K562 (cell line): ENCODE data around the gene RPL38. TPM values are rescaled to one million over a fixed set of nuclear protein-coding genes. Genes with fewer than 3 reads are reported as not detected.

ENCODE experiments used
- ATAC-seq: fragments of 200-7000 bp; cut with Tn5 transposase; 3 replicates; pipeline ENCODE4 v1.9.1; 2020; ENCODE audit warnings: moderate library complexity
- BruUV-seq: library from RNA; stranded (reverse); fragments of 400-500 nt; replicated peaks from 2 replicates; lab custom pipeline; 2021; lab: Mats Ljungman, UMichigan
- CTCF ChIA-PET: fragments of 300-600 bp; formaldehyde crosslinking; extraction: SDS; loops from one replicate; lab custom pipeline; 2021; ENCODE audit warnings: low intra/inter-chr PET ratio; lab: Yijun Ruan, JAX
- POLR2A ChIA-PET: fragments of 300-600, 350-650 bp; sonication (Branson Sonifier 250); formaldehyde crosslinking; extraction: SDS; loops from one replicate; lab custom pipeline; 2021; ENCODE audit warnings: antibody characterized with exemption, inconsistent platforms; lab: Yijun Ruan, JAX
- DNase-seq, 4 experiments: peaks; one replicate each; pipeline versions ENCODE4 v3.0.0 to v3.0.0-alpha.2; 2011 to 2018; ENCODE audit warnings: low spot score in 3 of 4, mixed read lengths in 3 of 4; ENCODE audit errors: extremely low read depth in 1 of 4
- FAIRE-seq: peaks from 2 replicates; lab custom pipeline; 2011; peaks lifted over from hg19 to GRCh38; lab: Jason Lieb, UNC
- H2AFZ ChIP-seq: 2 replicates; pipeline ENCODE4 v1.6.0; 2011; ENCODE audit warnings: low read depth, low read length, control low read depth, inconsistent platforms
- H3K27ac ChIP-seq: fragments of 200-600 bp; 3 replicates; pipeline ENCODE4 v1.8.0; 2011; ENCODE audit warnings: low read depth, mild to moderate bottlenecking, control low read depth, inconsistent platforms, low read length, moderate library complexity, mixed read lengths; ENCODE audit errors: extremely low read depth
- H3K27me3 ChIP-seq, 2 experiments: fragments of 300-600 bp in 1 of 2; 2 replicates in 1 of 2; 3 replicates in 1 of 2; pipeline versions ENCODE4 v1.6.0 to v1.8.0; 2011; ENCODE audit warnings: inconsistent platforms in 2 of 2, low read length in 2 of 2, mild to moderate bottlenecking in 1 of 2, mixed read lengths in 1 of 2, moderate library complexity in 1 of 2; ENCODE audit not compliant: control insufficient read depth in 2 of 2, insufficient read depth in 2 of 2
- H3K36me3 ChIP-seq: fragments of 300-600 bp; 3 replicates; pipeline ENCODE4 v1.8.0; 2011; ENCODE audit warnings: mild to moderate bottlenecking, low read length, inconsistent platforms; ENCODE audit not compliant: control insufficient read depth, insufficient read depth
- H3K4me1 ChIP-seq, 2 experiments: fragments of 200-600 bp in 1 of 2; replicated peaks in 1 of 2; 2 replicates in 1 of 2; 3 replicates in 1 of 2; pipeline versions ENCODE4 v1.5.1 to v1.8.0; 2011; ENCODE audit warnings: inconsistent platforms in 2 of 2, low read length in 2 of 2, mild to moderate bottlenecking in 1 of 2, mixed read lengths in 1 of 2, moderate library complexity in 1 of 2; ENCODE audit not compliant: control insufficient read depth in 2 of 2, insufficient read depth in 2 of 2
- H3K4me2 ChIP-seq: 2 replicates; pipeline ENCODE4 v1.6.1; 2011; ENCODE audit warnings: low read length, control low read depth, inconsistent platforms, mixed read lengths; ENCODE audit not compliant: insufficient read depth
- H3K4me3 ChIP-seq: fragments of 200-600 bp; sonication (generic), shearing (Covaris generic); 2 replicates; pipeline ENCODE4 v1.5.1; 2016; ENCODE audit warnings: control low read depth, inconsistent platforms
- H3K79me2 ChIP-seq: fragments of 200-600 bp; 3 replicates; pipeline ENCODE4 v1.8.0; 2011; ENCODE audit warnings: low read length, inconsistent platforms; ENCODE audit not compliant: control insufficient read depth, insufficient read depth
- H3K9ac ChIP-seq, 2 experiments: 2 replicates each; pipeline versions ENCODE4 v1.6.0 to v1.6.1; 2011; ENCODE audit warnings: low read depth in 2 of 2, low read length in 2 of 2, control low read depth in 1 of 2, inconsistent platforms in 1 of 2, mild to moderate bottlenecking in 1 of 2, mixed read lengths in 1 of 2; ENCODE audit not compliant: insufficient read depth in 1 of 2
- H3K9me1 ChIP-seq: one replicate; pipeline ENCODE4 v1.6.0; 2011; ENCODE audit warnings: inconsistent platforms, mild to moderate bottlenecking, low read length, moderate library complexity; ENCODE audit not compliant: control insufficient read depth, insufficient read depth
- H3K9me3 ChIP-seq: replicated peaks from 2 replicates; pipeline ENCODE4 v1.5.1; 2011; ENCODE audit warnings: low read depth, low read length, inconsistent platforms; ENCODE audit not compliant: control insufficient read depth, insufficient read depth
- H4K20me1 ChIP-seq: replicated peaks from 2 replicates; pipeline ENCODE4 v1.6.1; 2011; ENCODE audit warnings: low read length, inconsistent platforms, mixed read lengths; ENCODE audit not compliant: control insufficient read depth, insufficient read depth
- AFF1 ChIP-seq, 2 experiments: fragments of 450-650 bp; IDR thresholded peaks; 2 replicates each; pipeline ENCODE4 v1.6.1; 2018; ENCODE audit warnings: mild to moderate bottlenecking in 2 of 2, low read depth in 1 of 2; ENCODE audit not compliant: partially characterized antibody in 2 of 2
- CBFA2T3 ChIP-seq: fragments of 450-650 bp; IDR thresholded peaks from 2 replicates; pipeline ENCODE4 v1.6.1; 2017
- DEAF1 ChIP-seq: fragments of 450-650 bp; formaldehyde crosslinking; IDR thresholded peaks from 2 replicates; pipeline ENCODE4 v1.4.0; 2020; ENCODE audit warnings: mild to moderate bottlenecking, moderate library complexity
- FUS ChIP-seq: fragments of 200-400 bp; formaldehyde crosslinking; optimal IDR thresholded peaks from 2 replicates; pipeline ENCODE3; 2017; ENCODE audit warnings: low read depth, low read length
- POLR2AphosphoS5 ChIP-seq: IDR thresholded peaks from 2 replicates; pipeline ENCODE4 v1.6.1; 2011; ENCODE audit warnings: mild to moderate bottlenecking, low read depth, low read length, moderate library complexity; ENCODE audit not compliant: control insufficient read depth, insufficient read depth
- TEAD2 ChIP-seq: fragments of 450-650 bp; IDR thresholded peaks from 2 replicates; pipeline ENCODE4 v1.6.1; 2016; ENCODE audit warnings: missing genetic modification characterization, control low read depth, missing compliant biosample characterization
- ZFP36 ChIP-seq: fragments of 150-350 bp; IDR thresholded peaks from 2 replicates; pipeline ENCODE4 v1.6.1; 2018; ENCODE audit warnings: low read length, low read depth; ENCODE audit not compliant: partially characterized antibody
- WGBS: fragments of 100-300 bp; shearing (Covaris generic); methylation state at CpG from one replicate; pipeline ENCODE4 v1.1.6; 2016; ENCODE audit warnings: low coverage, mixed read lengths; ENCODE audit not compliant: insufficient coverage; ENCODE audit errors: missing lambda C conversion rate; 5-methylcytosine and 5-hydroxymethylcytosine counted together
- in situ Hi-C: fragments of 300-500 bp; cut with MboI; formaldehyde crosslinking; loops from 4 replicates; pipeline ENCODE4 v1.15.0; 2018; ENCODE audit warnings: inconsistent platforms, mixed read lengths
- intact Hi-C: fragments of 100-400 bp; cut with micrococcal nuclease; formaldehyde crosslinking; loops from 2 replicates; pipeline ENCODE4 v1.14.2; 2022
- polyA plus RNA-seq, 8 experiments: library from polyadenylated mRNA; depleted of rRNA in 4 of 8; stranded (reverse) in 5 of 8; unstranded in 3 of 8; fragments of >200 nt; fragmentation: Nextera tagmentation in 2 of 8; fragmentation: Illumina TruSeq in 1 of 8; extraction: Ambion mirVana in 2 of 8; extraction: Trizol in 1 of 8; gene quantifications; 2 replicates each; pipeline versions ENCODE4 v1.2.1 to v1.2.3, GENCODE V29; 2011 to 2014; ENCODE audit warnings: inconsistent platforms in 1 of 8, missing spikeins in 1 of 8
- total RNA-seq, 7 experiments: library from RNA; depleted of rRNA in 6 of 7; stranded (reverse); fragments of >200 nt in 6 of 7; fragmentation: Illumina TruSeq in 2 of 7; extraction: Trizol in 2 of 7; gene quantifications; 2 replicates each; pipeline versions ENCODE4 v1.2.1 to v1.2.3, GENCODE V29; 2011 to 2021; ENCODE audit warnings: low replicate concordance in 1 of 7

The RPL38 gene
- total and polyA plus RNA-seq, 9 of the 15 experiments (the other 6 are each of a cell fraction or from before 2014, with no cell fraction given): 1,224 to 3,864 (median 1,939) TPM

GRCh38 chr17:74181341-74181740 is 22.1 kb upstream of the RPL38 start:
- no peak for DNase-seq
- no peak overlapping the region for H3K27ac ChIP-seq
- H3K9me3 ChIP-seq: no peaks in the 10 kb centered on the region
- WGBS: 4% methylated on average over 2 of the region's 4 CpGs
- intact Hi-C loops: no loop called here
- TF ChIP-seq FUS: no peak
- no peak for TF ChIP-seq CBFA2T3
- no peak for ATAC-seq
- POLR2A ChIA-PET: interaction anchor here (0.6 to 1.3 kb wide), 2 partner anchors 22 to 195 kb away, joined by 3 to 5 read pairs; partner anchors contain the start of gene RPL38
- no peaks in the 10 kb centered on the region for H3K79me2 ChIP-seq
- H3K4me2 ChIP-seq: no peak overlapping the region
- no peaks in the 10 kb centered on the region for H3K4me1 ChIP-seq
- no TSS peak for BruUV-seq
- H3K27me3 ChIP-seq: peaks cover 4 to 51% of the 10 kb centered on the region in 2 experiments; a peak in 4 of 5 replicates
- no peaks in the 10 kb centered on the region for H3K9me1 ChIP-seq
- no peak overlapping the region for H2AFZ ChIP-seq
- in situ Hi-C loops: no loop called here
- FAIRE-seq: no peak
- CTCF ChIA-PET: no interaction called here
- H4K20me1 ChIP-seq: peaks cover 2% of the 10 kb centered on the region; the same call in 1 of the 2 replicates
- no peak overlapping the region for H3K4me3 ChIP-seq
- no peaks in the 10 kb centered on the region for H3K36me3 ChIP-seq
- H3K9ac ChIP-seq: no peak overlapping the region

- DNase-seq: no peak
- WGBS: 5% methylated on average over 17 of the region's 17 CpGs
- H2AFZ ChIP-seq: no peak overlapping the region
- peaks cover 4 to 54% of the 10 kb centered on the region in 2 experiments; a peak in 4 of 5 replicates for H3K27me3 ChIP-seq
- no peaks in the 10 kb centered on the region for H3K9me1 ChIP-seq
- no peak; the same call in 2 of the 3 replicates for ATAC-seq
- no peak overlapping the region for H3K9ac ChIP-seq
- ChIA-PET CTCF (no interaction called here), POLR2A (interaction anchor here (0.6 kb wide), 2 partner anchors 18 to 236 kb away, joined by 3 to 4 read pairs; no protein-coding TSS in a partner anchor)
- H3K36me3 ChIP-seq: no peaks in the 10 kb centered on the region
- 0 out of 2 replicates have a peak, but pooled peaks cover 1% of the 10 kb centered on the region for H4K20me1 ChIP-seq
- no peak overlapping the region for H3K4me2 ChIP-seq
- H3K79me2 ChIP-seq: no peaks in the 10 kb centered on the region
- no peak overlapping the region for H3K4me3 ChIP-seq
- no peak overlapping the region for H3K27ac ChIP-seq
- no peaks in the 10 kb centered on the region for H3K9me3 ChIP-seq
- in situ Hi-C loops: no loop called here
- FAIRE-seq: no peak
- no TSS peak for BruUV-seq
- intact Hi-C loops: no loop called here
- H3K4me1 ChIP-seq: no peaks in the 10 kb centered on the region
- TF ChIP-seq AFF1 (IDR thresholded peaks at IDR 0.05; ENCODE audit: low read depth in 1 of 2, partially characterized antibody in 2 of 2): no peak
- no peak for TF ChIP-seq ZFP36
- TF ChIP-seq TEAD2 (tag): no peak
- no peak for TF ChIP-seq DEAF1 (CRISPR knock-in tag)
- TF ChIP-seq POLR2AphosphoS5: no peak
These were observed 21.3 kb upstream of the RPL38 start for GRCh38 chr17:74182041-74182723.
